ENCODE measurements around the gene AK5.

Gene AK5

GRCh38 chr1:77542813-77543420, 261.1 kb downstream of the AK5 start:
- DNase-seq (ENCODE audit: low read depth): no peak

DNA sequence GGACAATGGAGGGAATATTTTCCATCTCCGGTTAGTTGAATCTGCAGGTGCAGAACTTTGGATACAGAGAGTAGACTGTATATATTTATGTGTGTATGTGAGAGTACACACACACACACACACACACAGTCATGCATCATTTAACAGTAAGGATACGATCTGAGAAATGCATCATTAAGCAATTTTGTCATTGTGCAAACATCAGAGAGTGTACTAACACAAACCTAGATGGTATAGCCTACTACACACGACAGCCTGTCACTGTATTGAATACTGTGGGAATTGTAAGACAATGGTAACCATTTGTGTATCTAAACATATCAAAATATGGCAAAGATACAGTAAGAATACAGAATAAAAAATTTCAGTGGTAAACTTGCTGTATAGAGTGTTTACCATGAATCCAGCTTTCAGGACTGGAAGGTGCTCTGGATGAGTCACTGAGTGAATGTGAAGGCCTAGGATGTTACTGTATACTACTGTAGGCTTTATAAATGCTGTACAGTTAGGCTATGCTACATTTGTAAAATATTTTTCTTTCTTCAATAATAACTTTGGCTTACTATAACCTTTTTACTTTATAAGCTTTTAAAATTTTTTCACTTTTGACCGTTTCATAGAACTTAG, 262.1 kb downstream of the AK5 start:
- DNase-seq (ENCODE audit: low read depth): no peak

GRCh38 chr1:77544845-77545244, 263.0 kb downstream of the AK5 start:
- no peak for DNase-seq (ENCODE audit: low read depth)

DNA sequence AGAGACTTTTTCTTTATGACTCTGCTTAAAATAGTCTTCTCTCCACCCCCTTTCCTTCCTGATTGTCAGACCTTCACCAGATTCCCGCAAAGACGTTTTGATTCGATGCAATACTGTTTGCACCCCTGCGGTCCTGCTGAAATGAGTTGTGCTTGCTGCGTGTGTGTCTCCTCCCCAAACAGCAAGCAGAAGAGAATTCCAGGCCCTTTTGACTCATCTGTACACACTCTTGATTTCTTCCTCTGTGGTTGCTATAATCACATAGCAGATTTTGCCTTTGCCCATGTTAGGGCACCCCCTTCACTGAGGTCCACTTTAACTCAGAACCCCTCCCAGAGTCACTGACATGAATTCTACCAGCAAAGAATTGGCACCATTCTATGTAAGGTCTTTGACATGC, 264.2 kb downstream of the AK5 start:
- DNase-seq (ENCODE audit: low read depth): no peak

DNA sequence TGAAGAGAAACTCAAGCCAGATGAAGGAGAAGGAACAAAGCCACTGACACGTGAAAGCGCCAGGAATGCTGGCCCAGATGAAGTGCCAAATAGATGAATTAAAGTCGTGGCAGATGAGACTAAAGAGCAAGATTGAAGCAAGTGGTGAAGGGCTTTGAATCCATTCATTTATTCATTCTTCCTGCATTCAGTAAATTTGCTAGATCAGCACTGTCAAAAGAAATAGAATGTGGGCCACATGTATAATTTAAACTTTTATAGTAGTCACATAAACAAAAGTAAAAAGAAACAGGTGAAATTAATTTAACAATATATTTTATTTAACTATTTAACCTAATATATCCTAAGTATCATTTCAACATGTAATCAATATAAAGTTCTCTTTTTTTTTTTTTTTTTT, 265.1 kb downstream of the AK5 start:
- DNase-seq (ENCODE audit: low read depth): no peak

GRCh38 chr1:77548285-77548684, 266.5 kb downstream of the AK5 start:
- DNase-seq (ENCODE audit: low read depth): no peak

- no peak for DNase-seq (ENCODE audit: low read depth)
Measured at GRCh38 chr1:77550135-77550534, 268.3 kb downstream of the AK5 start.

GRCh38 chr1:77552626-77553025, 270.8 kb downstream of the AK5 start:
- no peak for DNase-seq (ENCODE audit: low read depth)

GRCh38 chr1:77553568-77554291, 271.9 kb downstream of the AK5 start:
- no peak for DNase-seq (ENCODE audit: low read depth)

GRCh38 chr1:77556045-77556444, 274.2 kb downstream of the AK5 start:
- no peak for DNase-seq (ENCODE audit: low read depth)

DNA sequence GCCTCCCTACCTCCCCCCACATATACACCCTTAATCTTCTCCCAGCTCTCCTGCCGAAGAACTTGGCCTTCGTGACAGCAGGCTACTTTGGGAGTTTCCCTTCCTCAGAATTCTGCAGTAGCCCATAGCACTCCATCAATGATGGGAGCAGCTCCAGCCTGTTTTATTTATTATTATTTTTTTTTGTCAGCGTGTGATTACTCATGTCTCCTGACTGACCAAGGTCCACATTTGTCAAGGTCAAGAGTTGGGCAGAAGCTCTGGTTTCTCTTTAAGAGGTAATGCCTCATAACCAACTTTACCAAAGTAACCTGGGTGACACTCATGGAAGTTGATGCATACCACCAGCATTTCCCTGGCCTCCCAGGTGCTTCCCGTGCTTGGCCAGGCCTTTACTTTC, 275.2 kb downstream of the AK5 start:
- no peak for DNase-seq (ENCODE audit: low read depth)

- no peak for DNase-seq (ENCODE audit: low read depth)
Measured at GRCh38 chr1:77558591-77559164, 276.9 kb downstream of the AK5 start.

DNA sequence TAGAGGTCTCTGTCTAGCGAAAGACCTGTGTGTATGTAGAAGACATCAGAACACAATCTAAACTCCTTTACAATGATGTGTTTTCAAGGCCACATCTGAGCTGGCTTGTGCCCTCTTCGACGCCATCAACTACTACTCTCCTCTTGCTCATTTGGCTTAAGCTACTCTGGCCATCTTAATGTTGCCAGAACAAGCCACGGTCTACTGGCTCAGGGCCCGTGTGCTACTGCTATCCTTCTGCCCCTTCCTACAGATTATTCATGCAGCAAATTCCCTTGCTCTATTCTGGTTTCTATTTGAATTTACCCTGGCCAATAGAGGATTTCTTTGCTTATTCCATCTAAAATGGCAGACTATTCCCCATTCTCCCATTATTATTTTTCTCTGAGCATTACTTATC, 278.9 kb downstream of the AK5 start:
- DNase-seq (ENCODE audit: low read depth): no peak

DNA sequence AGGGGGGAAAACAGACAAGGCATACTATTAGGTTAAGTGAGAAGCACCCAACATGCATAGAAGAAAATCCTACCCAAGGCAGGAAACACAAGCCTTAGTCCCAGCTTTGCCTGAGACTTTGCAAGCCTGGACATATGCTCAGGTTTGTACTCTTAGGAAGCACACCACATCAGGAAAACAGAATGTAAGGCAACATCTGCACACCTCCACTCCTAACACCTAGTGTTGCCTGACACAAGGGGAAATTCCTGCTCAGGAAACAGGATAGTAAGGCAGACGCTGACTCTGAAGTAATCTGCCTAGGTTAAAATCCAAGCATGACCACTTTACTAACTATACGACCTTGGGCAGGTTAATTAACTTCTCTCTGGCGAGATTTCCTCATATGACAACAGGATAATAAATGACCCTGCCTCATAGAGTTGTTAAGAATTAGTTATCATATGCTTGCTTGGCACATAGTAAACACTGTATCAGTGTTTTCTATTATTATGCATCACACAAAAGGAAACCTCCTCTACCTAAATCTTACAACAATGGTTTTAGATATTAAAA, 280.9 kb downstream of the AK5 start:
- DNase-seq (ENCODE audit: low read depth): no peak

GRCh38 chr1:77565321-77565720, 283.5 kb downstream of the AK5 start:
- DNase-seq (ENCODE audit: low read depth): no peak

DNA sequence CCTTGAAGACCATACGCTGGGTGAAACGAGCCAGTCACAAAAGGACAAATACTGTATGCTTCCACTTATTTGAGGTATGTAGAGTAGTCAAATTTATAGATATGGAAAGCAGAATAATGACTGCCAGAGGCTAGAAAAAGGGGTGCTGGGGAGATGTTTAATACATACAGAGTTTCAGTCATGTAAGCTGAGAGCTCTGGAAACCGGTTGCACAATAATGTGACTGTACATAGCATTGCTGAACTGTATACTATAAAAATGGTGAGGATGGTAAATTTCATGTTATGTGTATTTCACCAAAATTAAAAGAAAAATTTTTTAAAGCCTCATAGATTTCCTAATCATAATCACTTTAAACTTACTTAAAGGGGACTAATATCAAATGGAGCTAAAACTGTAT, 289.8 kb downstream of the AK5 start:
- DNase-seq (ENCODE audit: low read depth): no peak

- DNase-seq (ENCODE audit: low read depth): no peak
Measured at GRCh38 chr1:77579547-77579946, 297.7 kb downstream of the AK5 start.

GRCh38 chr1:77582905-77583304, 301.1 kb downstream of the AK5 start:
- no peak for DNase-seq (ENCODE audit: low read depth)

DNA sequence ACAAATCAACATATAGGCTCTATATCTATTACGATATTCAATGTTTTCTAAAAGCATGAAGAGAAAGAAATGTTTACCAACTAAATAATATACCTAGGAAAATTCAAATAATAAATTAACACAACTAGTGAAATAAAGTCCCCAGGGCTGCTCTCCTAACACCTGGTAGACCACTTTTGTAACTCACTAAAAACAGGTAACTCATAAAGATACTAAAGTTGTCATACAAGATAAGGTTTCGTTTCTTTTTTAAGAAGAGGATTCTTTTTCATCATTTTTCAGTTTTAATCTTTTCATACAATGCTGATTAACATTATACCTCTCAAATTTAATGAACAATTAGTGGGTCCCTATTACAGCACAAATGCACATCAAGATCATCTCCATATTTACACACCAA, 301.7 kb downstream of the AK5 start:
- DNase-seq (ENCODE audit: low read depth): no peak

DNA sequence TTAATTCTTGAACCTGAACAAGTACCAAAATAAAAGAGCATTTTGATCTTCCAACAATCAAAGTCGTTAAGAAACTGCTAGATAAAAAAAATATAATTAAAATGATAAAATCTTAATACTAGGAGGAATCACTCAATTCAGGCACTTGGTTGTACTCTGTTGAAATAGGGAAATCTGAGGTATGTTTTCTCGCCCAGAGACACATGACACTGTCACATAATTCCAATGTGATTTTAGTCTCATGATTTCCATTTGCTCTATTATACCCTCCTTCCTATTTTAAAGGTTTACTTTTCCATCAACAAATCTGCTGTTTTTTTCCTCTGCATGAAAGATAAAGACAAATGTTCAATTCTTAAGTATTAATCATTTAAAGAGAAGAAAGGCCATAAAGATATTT, 303.1 kb downstream of the AK5 start:
- no peak for DNase-seq (ENCODE audit: low read depth)

- no peak for DNase-seq (ENCODE audit: low read depth)
Measured at GRCh38 chr1:77585610-77586314, 303.9 kb downstream of the AK5 start.

DNA sequence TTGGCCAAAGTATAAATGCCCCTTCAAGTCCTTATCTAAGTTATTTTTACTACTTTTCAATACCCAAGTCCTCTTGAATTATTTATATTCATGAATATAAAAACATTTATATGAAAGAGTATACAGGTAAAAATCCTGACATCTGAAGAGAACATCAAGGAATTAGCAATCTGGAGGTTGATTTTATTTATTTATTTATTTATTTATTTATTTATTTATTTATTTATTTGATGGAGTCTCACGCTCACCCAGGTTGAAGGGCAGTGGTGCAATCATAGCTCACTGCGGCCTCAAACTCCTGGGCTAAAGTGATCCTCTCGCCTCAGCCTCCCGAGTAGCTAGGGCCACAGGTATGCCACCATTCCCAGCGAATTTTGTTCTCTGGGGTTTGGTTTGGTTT, 307.4 kb downstream of the AK5 start:
- no peak for DNase-seq (ENCODE audit: low read depth)

All from stimulated activated CD8-positive, alpha-beta memory T cell treated with anti-CD3 and anti-CD28 coated beads, Interleukin-12 subunit alpha, Interleukin-12 subunit beta, amount 100 ng/mL, for 4 hours (primary cell).